Upper lobe of right lung (tissue), 1 donor: Measurements from ENCODE around the gene U2AF2. TPM values are rescaled to one million over a fixed set of nuclear protein-coding genes. Genes with fewer than 3 reads are reported as not detected.
A peak's percentile ranks its signal among the peaks of the same experiment; 100 is the strongest.

Source experiments
- ATAC-seq: fragments of 200-7000 bp; cut with Tn5 transposase; one replicate; pipeline ENCODE4 v1.9.1; 2020; ENCODE audit warnings: mild to moderate bottlenecking, moderate library complexity
- DNase-seq: peaks from one replicate; pipeline ENCODE4 v3.0.0-alpha.2; 2020
- H3K27ac ChIP-seq: fragments of 200-600 bp; one replicate; pipeline ENCODE4 v1.8.0; 2022
- H3K27me3 ChIP-seq: fragments of 200-600 bp; one replicate; pipeline ENCODE4 v1.8.0; 2022; ENCODE audit warnings: mild to moderate bottlenecking
- H3K36me3 ChIP-seq: fragments of 200-600 bp; one replicate; pipeline ENCODE4 v1.8.0; 2022
- H3K4me1 ChIP-seq: fragments of 200-600 bp; one replicate; pipeline ENCODE4 v1.8.0; 2022
- H3K4me3 ChIP-seq: fragments of 200-600 bp; one replicate; pipeline ENCODE4 v1.8.0; 2022; ENCODE audit warnings: mild to moderate bottlenecking
- H3K9me3 ChIP-seq: fragments of 200-600 bp; one replicate; pipeline ENCODE4 v1.8.0; 2022
- CTCF ChIP-seq: fragments of 200-600 bp; IDR thresholded peaks from one replicate; pipeline ENCODE4 v1.8.0; 2022; ENCODE audit warnings: antibody characterized with exemption
- intact Hi-C: fragments of 100-400 bp; cut with DNase I; formaldehyde crosslinking; loops from one replicate; pipeline ENCODE4 v1.11.0; 2022
- total RNA-seq: library from RNA; stranded (reverse); fragmentation: NEBNext Ultra II Directional; extraction: Animal tissue kit (Norgen Biotek cat#: 25700); gene quantifications from one replicate; pipeline ENCODE4 v1.2.1, GENCODE V29; 2021
- donor health status: DM: no; HTN: yes; CAD: no; lungs with severe emphysema.

The U2AF2 gene
- total RNA-seq, 1 donor from 2014 or later, result 142 TPM

- intact Hi-C loops, result no loop called here
- Histone ChIP-seq H3K4me3 (no peak overlapping the region), H3K36me3 (peaks cover 95% of the 10 kb centered on the region), H3K27ac (no peak overlapping the region), H3K9me3 (no peaks in the 10 kb centered on the region), H3K27me3 (no peaks in the 10 kb centered on the region), H3K4me1 (peaks cover 10% of the 10 kb centered on the region)
- DNase-seq (no peak), ATAC-seq (no peak)
- no peak for TF ChIP-seq CTCF
Observed at GRCh38 chr19:55663846-55664536, 9.2 kb downstream of the U2AF2 start.

GRCh38 chr19:55666343-55667005 lies 11.6 kb downstream of the U2AF2 start:
- Histone ChIP-seq H3K27me3 (no peaks in the 10 kb centered on the region), H3K27ac (no peak overlapping the region), H3K4me3 (no peak overlapping the region), H3K9me3 (no peaks in the 10 kb centered on the region), H3K4me1 (no peaks in the 10 kb centered on the region), H3K36me3 (peaks cover 95% of the 10 kb centered on the region)
- DNase-seq (no peak), ATAC-seq (no peak)
- intact Hi-C loops, result no loop called here
- no peak for TF ChIP-seq CTCF

GRCh38 chr19:55667006-55667381 lies 12.2 kb downstream of the U2AF2 start:
- Histone ChIP-seq H3K9me3 (no peaks in the 10 kb centered on the region), H3K4me1 (no peaks in the 10 kb centered on the region), H3K36me3 (peaks cover 94% of the 10 kb centered on the region), H3K4me3 (no peak overlapping the region), H3K27ac (no peak overlapping the region), H3K27me3 (no peaks in the 10 kb centered on the region)
- no peak for TF ChIP-seq CTCF
- DNase-seq, result no peak
- intact Hi-C loops, result no loop called here
- ATAC-seq, result no peak

GRCh38 chr19:55667511-55667910 lies 12.7 kb downstream of the U2AF2 start:
- ATAC-seq, result no peak
- H3K4me3 ChIP-seq, result no peak overlapping the region
- DNase-seq, result no peak
- intact Hi-C loops, result no loop called here
- no peaks in the 10 kb centered on the region for H3K27me3 ChIP-seq
- H3K9me3 ChIP-seq, result no peaks in the 10 kb centered on the region
- TF ChIP-seq CTCF, result no peak
- H3K4me1 ChIP-seq, result no peaks in the 10 kb centered on the region
- peaks cover 94% of the 10 kb centered on the region for H3K36me3 ChIP-seq
- H3K27ac ChIP-seq, result no peak overlapping the region

GRCh38 chr19:55667958-55668357 lies 13.1 kb downstream of the U2AF2 start:
- peak; percentile 33 for ATAC-seq
- H3K9me3 ChIP-seq, result no peaks in the 10 kb centered on the region
- no peak for DNase-seq
- H3K4me3 ChIP-seq, result no peak overlapping the region
- H3K36me3 ChIP-seq, result peaks cover 94% of the 10 kb centered on the region
- no peaks in the 10 kb centered on the region for H3K4me1 ChIP-seq
- intact Hi-C loops, result no loop called here
- no peak for TF ChIP-seq CTCF
- no peak overlapping the region for H3K27ac ChIP-seq
- H3K27me3 ChIP-seq, result no peaks in the 10 kb centered on the region
